BJ (cell line): ENCODE measurements around the gene TAS1R1. TPM values are rescaled to one million over a fixed set of nuclear protein-coding genes. Genes with fewer than 3 reads are reported as not detected.

ENCODE experiments used
- CTCF ChIA-PET: fragments of 350-600 bp; formaldehyde crosslinking; extraction: SDS; loops from one replicate; lab custom pipeline; 2021; ENCODE audit warnings: antibody characterized with exemption, inconsistent platforms; lab: Yijun Ruan, JAX
- POLR2A ChIA-PET: fragments of 300-600 bp; sonication (Branson Sonifier 250); formaldehyde crosslinking; extraction: SDS; loops from one replicate; lab custom pipeline; 2021; ENCODE audit warnings: antibody characterized with exemption; lab: Charles Lee
- DNase-seq: peaks from one replicate; pipeline ENCODE4 v3.0.0-alpha.2; 2011; ENCODE audit warnings: low read depth
- H3K27me3 ChIP-seq: 2 replicates; pipeline ENCODE4 v1.6.0; 2011; ENCODE audit warnings: low read length; ENCODE audit not compliant: control insufficient read depth, insufficient read depth
- H3K36me3 ChIP-seq: 2 replicates; pipeline ENCODE4 v1.5.1; 2011; ENCODE audit warnings: low read length; ENCODE audit not compliant: control insufficient read depth, insufficient read depth
- H3K4me3 ChIP-seq: 2 replicates; pipeline ENCODE4 v1.5.1; 2011; ENCODE audit warnings: low read depth, mild to moderate bottlenecking, control low read depth, low read length
- polyA plus RNA-seq: library from polyadenylated mRNA; depleted of rRNA; stranded (reverse); fragments of >200 nt; gene quantifications from 2 replicates; pipeline ENCODE4 v1.2.3, GENCODE V29; 2011
- TF ChIP-seq, protein P1 (sequence below): IDR thresholded peaks from 2 replicates; pipeline ENCODE4 v1.5.1; 2011; ENCODE audit warnings: low read depth, mild to moderate bottlenecking, control low read depth, inconsistent platforms, low read length, moderate library complexity; ENCODE audit not compliant: insufficient read depth

Gene TAS1R1
- polyA plus RNA-seq, 1 experiment: 0.25 TPM

DNA sequence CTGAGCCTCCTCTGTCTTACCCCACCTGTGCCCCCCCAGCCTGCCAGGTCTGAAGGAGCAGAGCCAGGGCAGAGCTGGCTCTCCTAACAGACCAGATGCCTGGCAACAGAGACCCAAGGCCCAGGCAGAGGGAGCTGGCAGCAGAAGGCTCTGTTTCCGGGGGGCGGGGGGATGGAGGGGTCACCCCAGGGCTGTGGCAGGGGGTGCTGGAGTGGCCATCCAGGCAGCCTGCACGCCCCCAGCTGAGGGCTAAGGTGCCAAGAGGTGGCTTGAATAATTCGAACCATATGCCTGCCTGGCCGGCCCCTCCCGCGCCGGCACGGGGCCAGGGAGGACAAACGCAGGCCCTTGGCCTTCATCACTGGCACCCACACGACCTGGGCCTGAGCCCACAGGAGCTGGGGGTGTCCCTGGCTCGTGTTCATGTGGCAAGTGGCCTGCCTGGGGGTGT is 47.6 kb upstream of the TAS1R1 start:
- ChIA-PET CTCF (interaction anchor here (0.7 to 1.6 kb wide), 4 partner anchors 14 to 36 kb away, joined by 3 to 5 read pairs (median 4); partner anchors contain the start of gene PLEKHG5), POLR2A (no interaction called here)
- Histone ChIP-seq H3K36me3 (no peaks in the 10 kb centered on the region), H3K4me3 (no peak overlapping the region), H3K27me3 (no peaks in the 10 kb centered on the region)
- DNase-seq: no peak
- TF ChIP-seq, protein P1, sequence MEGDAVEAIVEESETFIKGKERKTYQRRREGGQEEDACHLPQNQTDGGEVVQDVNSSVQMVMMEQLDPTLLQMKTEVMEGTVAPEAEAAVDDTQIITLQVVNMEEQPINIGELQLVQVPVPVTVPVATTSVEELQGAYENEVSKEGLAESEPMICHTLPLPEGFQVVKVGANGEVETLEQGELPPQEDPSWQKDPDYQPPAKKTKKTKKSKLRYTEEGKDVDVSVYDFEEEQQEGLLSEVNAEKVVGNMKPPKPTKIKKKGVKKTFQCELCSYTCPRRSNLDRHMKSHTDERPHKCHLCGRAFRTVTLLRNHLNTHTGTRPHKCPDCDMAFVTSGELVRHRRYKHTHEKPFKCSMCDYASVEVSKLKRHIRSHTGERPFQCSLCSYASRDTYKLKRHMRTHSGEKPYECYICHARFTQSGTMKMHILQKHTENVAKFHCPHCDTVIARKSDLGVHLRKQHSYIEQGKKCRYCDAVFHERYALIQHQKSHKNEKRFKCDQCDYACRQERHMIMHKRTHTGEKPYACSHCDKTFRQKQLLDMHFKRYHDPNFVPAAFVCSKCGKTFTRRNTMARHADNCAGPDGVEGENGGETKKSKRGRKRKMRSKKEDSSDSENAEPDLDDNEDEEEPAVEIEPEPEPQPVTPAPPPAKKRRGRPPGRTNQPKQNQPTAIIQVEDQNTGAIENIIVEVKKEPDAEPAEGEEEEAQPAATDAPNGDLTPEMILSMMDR: no peak

DNA sequence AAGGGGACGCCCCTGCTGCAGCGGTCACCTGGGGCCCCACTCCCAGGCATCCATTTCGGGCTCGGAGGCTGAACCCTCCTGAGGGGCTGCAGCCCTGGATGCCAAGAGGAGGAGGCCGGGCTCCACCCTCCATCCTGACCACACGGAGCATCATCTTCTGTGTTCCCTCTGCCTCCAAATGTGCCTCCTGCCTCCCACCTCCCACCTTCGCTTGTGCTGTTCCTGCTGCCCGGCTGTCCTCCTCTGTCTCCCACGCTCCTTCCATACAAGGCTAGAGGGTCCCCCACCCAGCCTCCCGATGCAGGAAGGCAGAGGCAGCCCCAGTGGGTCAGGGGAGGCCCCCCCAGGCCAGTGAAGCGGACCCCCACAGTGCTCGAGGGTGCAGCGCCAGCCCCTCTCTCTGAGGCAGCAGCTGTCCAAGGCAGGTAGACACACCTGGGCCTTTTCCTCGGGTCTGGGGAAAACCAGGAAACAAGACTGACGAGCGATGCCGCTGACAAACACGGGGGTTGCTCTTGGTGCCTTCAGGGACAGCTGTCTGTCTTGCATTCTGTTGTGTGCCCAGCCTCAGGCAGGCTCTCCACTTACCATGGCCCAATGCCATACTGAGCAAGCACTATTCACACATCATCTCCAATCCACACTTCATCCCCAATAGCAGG is 46.8 kb upstream of the TAS1R1 start:
- TF ChIP-seq, protein P1: no peak
- H3K4me3 ChIP-seq: no peak overlapping the region
- DNase-seq: no peak
- no peaks in the 10 kb centered on the region for H3K36me3 ChIP-seq
- ChIA-PET POLR2A (no interaction called here), CTCF (interaction anchor here (0.8 to 2.0 kb wide), 2 partner anchors 15 to 17 kb away, joined by 3 to 8 read pairs; partner anchors contain the start of gene PLEKHG5)
- no peaks in the 10 kb centered on the region for H3K27me3 ChIP-seq

GRCh38 chr1:6508816-6509189 is 46.3 kb upstream of the TAS1R1 start:
- Histone ChIP-seq H3K27me3 (no peaks in the 10 kb centered on the region), H3K36me3 (no peaks in the 10 kb centered on the region), H3K4me3 (no peak overlapping the region)
- ChIA-PET CTCF (interaction anchor here (0.8 to 2.0 kb wide), 2 partner anchors 14 to 18 kb away, joined by 3 to 8 read pairs; partner anchors contain the start of gene PLEKHG5), POLR2A (no interaction called here)
- TF ChIP-seq, protein P1: no peak
- DNase-seq: no peak

GRCh38 chr1:6509220-6509918 is 45.7 kb upstream of the TAS1R1 start:
- Histone ChIP-seq H3K27me3 (no peaks in the 10 kb centered on the region), H3K4me3 (no peak overlapping the region), H3K36me3 (no peaks in the 10 kb centered on the region)
- TF ChIP-seq, protein P1: no peak
- ChIA-PET CTCF (interaction anchor here (0.8 to 2.0 kb wide), 2 partner anchors 14 to 18 kb away, joined by 3 to 8 read pairs; partner anchors contain the start of gene PLEKHG5), POLR2A (no interaction called here)
- DNase-seq: no peak

DNA sequence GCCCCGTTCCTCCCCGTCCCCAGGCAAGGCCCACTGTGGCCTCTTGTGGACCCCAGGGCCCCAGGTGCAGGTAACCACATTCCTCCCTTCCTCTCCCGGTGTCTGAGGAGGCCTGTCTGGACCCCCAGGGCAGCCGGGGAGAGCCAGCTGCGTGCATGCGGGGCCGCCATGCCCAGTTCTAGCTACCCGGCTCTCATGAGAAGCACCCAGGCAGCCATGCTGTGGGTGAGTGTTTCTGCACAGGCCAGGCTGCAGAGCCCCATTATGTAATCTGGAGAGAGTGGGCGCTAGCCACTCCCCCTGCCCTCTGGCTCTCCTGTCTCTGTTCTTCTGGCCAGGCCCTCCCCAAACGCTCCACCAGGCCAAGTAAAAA is 45.2 kb upstream of the TAS1R1 start:
- DNase-seq: no peak
- ChIA-PET CTCF (interaction anchor here (2.0 kb wide), 1 partner anchor 13 kb away, joined by 8 read pairs; no protein-coding TSS in a partner anchor), POLR2A (no interaction called here)
- TF ChIP-seq, protein P1: no peak
- Histone ChIP-seq H3K36me3 (no peaks in the 10 kb centered on the region), H3K4me3 (no peak overlapping the region), H3K27me3 (no peaks in the 10 kb centered on the region)
